Measurements from ENCODE around the gene GALK2. TPM values are rescaled to one million over a fixed set of nuclear protein-coding genes. Genes with fewer than 3 reads are reported as not detected.

Gene GALK2
- total and polyA plus RNA-seq, 2 of the 8 experiments (the other 6 are each of a cell fraction or from before 2014, with no cell fraction given), result 8.7 to 16.1 TPM

DNA sequence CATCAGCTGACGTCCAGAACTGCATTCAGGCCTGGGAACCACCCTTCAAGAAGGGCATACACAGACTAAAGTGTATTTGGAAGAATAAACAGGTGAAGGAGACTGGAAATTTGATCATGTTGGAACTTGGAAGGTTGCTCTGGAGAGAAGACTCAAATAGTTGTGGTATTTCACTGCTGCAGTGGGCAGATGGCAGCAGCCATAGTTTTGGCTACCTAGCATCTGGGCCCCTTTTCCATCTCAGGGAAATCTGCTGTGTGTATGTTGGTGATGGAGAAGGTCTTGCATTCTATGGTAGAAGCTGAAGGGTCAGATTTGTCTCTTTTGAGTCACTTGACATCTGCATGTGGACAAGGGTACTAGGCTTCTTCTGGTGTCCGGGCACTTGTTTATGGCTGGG is 138.6 kb downstream of the GALK2 start (continued):
- no peak for TF ChIP-seq SIRT6 (IDR thresholded peaks at IDR 0.05; ENCODE audit: low read length)

DNA sequence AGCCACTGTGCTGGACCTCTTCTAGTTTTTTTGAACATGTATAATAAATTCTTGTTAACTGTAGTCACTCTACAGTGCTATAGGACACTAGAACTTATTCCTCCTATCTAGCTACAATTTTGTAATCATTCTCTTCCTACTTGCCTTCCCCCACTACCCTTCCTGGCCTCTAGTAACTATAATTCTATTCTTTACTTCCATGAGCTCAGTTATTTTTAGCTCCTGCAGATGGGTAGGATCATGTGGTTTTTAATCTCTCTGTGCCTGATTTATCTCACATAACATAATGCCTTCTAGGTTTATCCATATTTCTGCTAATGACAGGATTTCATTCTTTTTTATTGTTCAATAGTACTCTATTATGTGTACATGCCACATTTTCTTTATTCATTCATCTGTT is 139.8 kb downstream of the GALK2 start:
- H4K8ac ChIP-seq (ENCODE audit: extremely low read depth, insufficient read depth, low read length), result no peak overlapping the region
- no peak for TF ChIP-seq SRF (IDR thresholded peaks at IDR 0.05; ENCODE audit: low read depth, low read length)
- no peak for TF ChIP-seq CEBPB (IDR thresholded peaks at IDR 0.05; ENCODE audit: low read depth, low read length)
- no peak for TF ChIP-seq TAF1 (IDR thresholded peaks at IDR 0.05; ENCODE audit: low read depth, low read length)
- TF ChIP-seq SUZ12 (IDR thresholded peaks at IDR 0.05; ENCODE audit: low read length), result no peak

More for the DNA sequence above, 139.8 kb downstream of the GALK2 start:
- Histone ChIP-seq H3K18ac (ENCODE audit: extremely low read depth, low read length) (no peak overlapping the region), H3K4me3 (ENCODE audit: extremely low read depth in 1 of 4, insufficient read depth in 2 of 4, low read depth in 3 of 4, low read length in 4 of 4) (no peak overlapping the region), H3K9ac (replicated peaks in 1 of 4; ENCODE audit: extremely low read depth in 1 of 4, low read depth in 3 of 4, low read length in 3 of 4) (no peak overlapping the region), H3K36me3 (ENCODE audit: control insufficient read depth in 2 of 4, insufficient read depth in 4 of 4, low read length in 3 of 4) (0 out of 8 replicates have a peak, but pooled peaks cover 0 to 2% (median 0%) of the 10 kb centered on the region in 4 experiments), H2AK5ac (ENCODE audit: low read depth, low read length) (no peak overlapping the region), H3K27me3 (replicated peaks in 1 of 4; ENCODE audit: control insufficient read depth in 3 of 4, extremely low read depth in 1 of 4, insufficient read depth in 3 of 4, low read length in 3 of 4) (no peaks in the 10 kb centered on the region), H3K4ac (replicated peaks; ENCODE audit: insufficient read length, low read depth, low read length) (no peak overlapping the region), H2BK15ac (ENCODE audit: low read length) (no peak overlapping the region), H3K23ac (ENCODE audit: insufficient read length) (no peak overlapping the region), H2BK20ac (ENCODE audit: low read length) (no peak overlapping the region), H2AFZ (ENCODE audit: low read length) (no peak overlapping the region), H2BK120ac (replicated peaks; ENCODE audit: low read depth, low read length) (no peak overlapping the region), H3K79me2 (ENCODE audit: control insufficient read depth in 1 of 2, insufficient read depth in 2 of 2, low read length in 2 of 2) (no peaks in the 10 kb centered on the region), H3K14ac (ENCODE audit: insufficient read length) (no peak overlapping the region), H4K5ac (ENCODE audit: insufficient read length, low read depth, low read length) (no peak overlapping the region), H2BK5ac (ENCODE audit: low read depth, low read length) (no peak overlapping the region), H4K20me1 (replicated peaks in 1 of 2; ENCODE audit: control insufficient read depth in 1 of 2, insufficient read depth in 2 of 2, low read length in 2 of 2) (no peaks in the 10 kb centered on the region), H3K4me2 (ENCODE audit: insufficient read depth in 1 of 2, low read depth in 2 of 2, low read length in 2 of 2) (no peak overlapping the region), H3K23me2 (ENCODE audit: low read depth, low read length) (no peaks in the 10 kb centered on the region), H4K91ac (replicated peaks; ENCODE audit: insufficient read length, low read length) (no peak overlapping the region), H3K27ac (ENCODE audit: low read depth, low read length) (no peak overlapping the region), H2BK12ac (ENCODE audit: low read depth, low read length) (no peak overlapping the region), H3K4me1 (replicated peaks in 1 of 4; ENCODE audit: control insufficient read depth in 3 of 4, insufficient read depth in 4 of 4, low read length in 3 of 4) (peaks cover 0 to 3% (median 0%) of the 10 kb centered on the region in 4 experiments; a peak in 2 of 7 replicates), H3K9me3 (ENCODE audit: insufficient read depth in 2 of 2, low read depth in 1 of 2, low read length in 1 of 2) (no peaks in the 10 kb centered on the region), H3K56ac (replicated peaks; ENCODE audit: insufficient read length, low read depth, low read length) (no peak overlapping the region), H3K79me1 (ENCODE audit: low read depth, low read length) (no peaks in the 10 kb centered on the region)
- FAIRE-seq (no peak), DNase-seq (ENCODE audit: low read depth in 1 of 2, low spot score in 2 of 2) (no peak)
- ChIA-PET POLR2A (ENCODE audit: partially characterized antibody) (no interaction called here), CTCF (ENCODE audit: partially characterized antibody) (no interaction called here)

All from H1 (cell line).